ENCODE measurements around the gene IMPG2.

The IMPG2 gene

GRCh38 chr3:101177577-101177976 is 142.8 kb downstream of the IMPG2 start:
- Histone ChIP-seq H3K79me2 (ENCODE audit: insufficient read depth, low read length) (no peaks in the 10 kb centered on the region), H3K9me3 (ENCODE audit: insufficient read depth, low read length, severe bottlenecking) (no peaks in the 10 kb centered on the region), H3K36me3 (ENCODE audit: insufficient read depth, low read length) (no peaks in the 10 kb centered on the region), H4K20me1 (ENCODE audit: insufficient read depth, low read length) (no peaks in the 10 kb centered on the region), H3K27me3 (ENCODE audit: insufficient read depth, low read length, poor library complexity) (no peaks in the 10 kb centered on the region), H2AFZ (ENCODE audit: low read depth, low read length) (no peak overlapping the region), H3K4me3 (ENCODE audit: low read depth in 1 of 2, low read length in 2 of 2) (no peak overlapping the region), H3K4me2 (ENCODE audit: insufficient read depth, low read length) (no peak overlapping the region), H3K27ac (ENCODE audit: low read length) (no peak overlapping the region), H3K4me1 (ENCODE audit: insufficient read depth, low read length) (no peaks in the 10 kb centered on the region), H3K9ac (ENCODE audit: low read depth, low read length) (no peak overlapping the region)
- no peak for TF ChIP-seq CTCF (IDR thresholded peaks at IDR 0.05; ENCODE audit: borderline replicate concordance, extremely low read depth, low read length, poor library complexity, severe bottlenecking)
- no peak for TF ChIP-seq EZH2 (IDR thresholded peaks at IDR 0.05; ENCODE audit: borderline replicate concordance, low read depth, low read length, severe bottlenecking)
- no peak for ATAC-seq (ENCODE audit: insufficient read depth, low read depth)
- DNase-seq = no peak

Measured in DND-41 (cell line).